Psoas muscle (tissue), 8 donors: ENCODE data around the gene MAPK11. TPM values are rescaled to one million over a fixed set of nuclear protein-coding genes. Genes with fewer than 3 reads are reported as not detected.
A peak's percentile ranks its signal among the peaks of the same experiment; 100 is the strongest.

Source experiments
- ATAC-seq, 4 donors: fragments of 200-7000 bp; cut with Tn5 transposase; one replicate each; pipeline ENCODE4 v1.9.1; 2020; ENCODE audit warnings: moderate library complexity in 3 of 4, mild to moderate bottlenecking in 2 of 4
- DNase-seq, 2 donors: peaks; one replicate each; pipeline ENCODE4 v3.0.0-alpha.2; 2020
- H3K27ac ChIP-seq: fragments of 200-600 bp; one replicate; pipeline ENCODE4 v1.8.0; 2022
- H3K27me3 ChIP-seq, 3 donors: fragments of 200-600 bp in 1 of 3; one replicate each; pipeline versions ENCODE4 v1.6.1 to v1.8.0; 2013 to 2022; ENCODE audit warnings: low read length in 2 of 3, mild to moderate bottlenecking in 2 of 3, moderate library complexity in 1 of 3; ENCODE audit not compliant: insufficient read depth in 3 of 3
- H3K36me3 ChIP-seq, 2 donors: fragments of 200-600 bp in 1 of 2; one replicate each; pipeline versions ENCODE4 v1.6.1 to v1.8.0; 2013 to 2022; ENCODE audit warnings: low read depth in 1 of 2, mild to moderate bottlenecking in 1 of 2, moderate library complexity in 1 of 2; ENCODE audit not compliant: insufficient read depth in 1 of 2
- H3K4me1 ChIP-seq: fragments of 200-600 bp; one replicate; pipeline ENCODE4 v1.8.0; 2022
- H3K4me3 ChIP-seq: fragments of 200-600 bp; one replicate; pipeline ENCODE4 v1.8.0; 2022; ENCODE audit warnings: mild to moderate bottlenecking
- H3K9me3 ChIP-seq: fragments of 200-600 bp; one replicate; pipeline ENCODE4 v1.8.0; 2022
- CTCF ChIP-seq: fragments of 200-600 bp; IDR thresholded peaks from one replicate; pipeline ENCODE4 v1.8.0; 2022; ENCODE audit warnings: antibody characterized with exemption
- WGBS, 3 donors: extraction: QIAGEN DNeasy Blood & Tissue Kit; methylation state at CpG; one replicate each; pipeline versions ENCODE4 v1.1.6 to v1.1.7; 2013; 5-methylcytosine and 5-hydroxymethylcytosine counted together
- intact Hi-C, 2 donors: fragments of 100-400 bp; cut with DNase I; formaldehyde crosslinking; loops; one replicate each; pipeline versions ENCODE4 v1.11.0 to v1.14.2; 2022
- polyA plus RNA-seq, 3 donors: library from polyadenylated mRNA; stranded (reverse); fragments of 200-250 nt; gene quantifications; one replicate each; pipeline ENCODE4 v1.2.3, GENCODE V29; 2013
- total RNA-seq, 4 donors: library from RNA; stranded (reverse); fragmentation: NEBNext Ultra II Directional in 2 of 4; extraction: Animal tissue kit (Norgen Biotek cat#: 25700) in 2 of 4; gene quantifications; one replicate each; pipeline versions ENCODE4 v1.2.1 to v1.2.4, GENCODE V29; 2021 to 2023
- donor health status: healthy with polysubstance abuse.
- donor health status: DM: no; HTN: no; CAD: no; lungs with moderate emphysema.
- donor health status: Bipolar disorder and iron deficiency.
- donor health status: healthy.
- donor health status: DM: yes; HTN: yes; CAD: no.
- donor health status: DM: no; HTN: no; CAD: no.
- donor health status: DM: no; HTN: no; CAD: no.
- donor health status: DM: yes; HTN: yes; CAD: no.

MAPK11 gene
- total and polyA plus RNA-seq, 7 donors = 1.7 to 6.3 (median 4.8) TPM

- DNase-seq = no peak
- Histone ChIP-seq H3K27me3 (no peaks in the 10 kb centered on the region), H3K9me3 (no peaks in the 10 kb centered on the region), H3K36me3 (peaks cover 0 to 12% of the 10 kb centered on the region in 2 donors), H3K4me1 (peaks cover 51% of the 10 kb centered on the region), H3K4me3 (peak overlapping the region; percentile 84), H3K27ac (peak overlapping the region; percentile 91)
- intact Hi-C loops = no loop called here
- TF ChIP-seq CTCF = no peak
- ATAC-seq = no peak
- 19 to 35% (median 20%) methylated on average over 9 to 11 of the region's 11 CpGs for WGBS, 3 donors
These were observed 9.8 kb downstream of the MAPK11 start for GRCh38 chr22:50260434-50260800.

GRCh38 chr22:50259302-50259701, 10.9 kb downstream of the MAPK11 start:
- no peak for TF ChIP-seq CTCF
- peak overlapping the region; percentile 84 for H3K4me3 ChIP-seq
- WGBS, 3 donors = 20 to 40% (median 40%) methylated on average over 14 to 15 of the region's 15 CpGs
- DNase-seq (no peak), ATAC-seq (peak; percentile 27 to 31 (median 30))
- no peaks in the 10 kb centered on the region for H3K27me3 ChIP-seq
- H3K4me1 ChIP-seq = peaks cover 51% of the 10 kb centered on the region
- no peaks in the 10 kb centered on the region for H3K9me3 ChIP-seq
- H3K36me3 ChIP-seq = peaks cover 0 to 22% of the 10 kb centered on the region in 2 donors
- intact Hi-C loops = loop anchor here in 1 of 2 donors (10.0 kb wide), 1 partner anchor 245 kb away; the partner anchor contains the start of genes LMF2 and NCAPH2
- H3K27ac ChIP-seq = peak overlapping the region; percentile 88

- intact Hi-C loops = loop anchor here in 1 of 2 donors (10.0 kb wide), 1 partner anchor 246 kb away; the partner anchor contains the start of genes LMF2 and NCAPH2
These were observed 11.6 kb downstream of the MAPK11 start for GRCh38 chr22:50258361-50259292.

More at GRCh38 chr22:50258361-50259292, 11.6 kb downstream of the MAPK11 start:
- Histone ChIP-seq H3K27ac (peak overlapping the region; percentile 88), H3K4me3 (peak overlapping the region; percentile 84), H3K36me3 (peaks cover 0 to 28% of the 10 kb centered on the region in 2 donors), H3K9me3 (no peaks in the 10 kb centered on the region), H3K4me1 (peaks cover 50% of the 10 kb centered on the region), H3K27me3 (no peaks in the 10 kb centered on the region)
- TF ChIP-seq CTCF = no peak
- DNase-seq (peak; percentile 77 to 92), ATAC-seq (peak; percentile 78 to 81 (median 79))
- 29 to 38% (median 34%) methylated on average over 24 of the region's 24 CpGs for WGBS, 3 donors
